SH-SY5Y (cell line): ENCODE results near the gene PUM1.

Source experiments
- GATA2 ChIP-seq: IDR thresholded peaks from 2 replicates; pipeline ENCODE4 v1.6.1; 2011; ENCODE audit warnings: mild to moderate bottlenecking, low read depth, low read length
- GATA3 ChIP-seq: IDR thresholded peaks from 2 replicates; pipeline ENCODE4 v1.6.1; 2011; ENCODE audit warnings: low read depth, mild to moderate bottlenecking, low read length, moderate library complexity

DNA sequence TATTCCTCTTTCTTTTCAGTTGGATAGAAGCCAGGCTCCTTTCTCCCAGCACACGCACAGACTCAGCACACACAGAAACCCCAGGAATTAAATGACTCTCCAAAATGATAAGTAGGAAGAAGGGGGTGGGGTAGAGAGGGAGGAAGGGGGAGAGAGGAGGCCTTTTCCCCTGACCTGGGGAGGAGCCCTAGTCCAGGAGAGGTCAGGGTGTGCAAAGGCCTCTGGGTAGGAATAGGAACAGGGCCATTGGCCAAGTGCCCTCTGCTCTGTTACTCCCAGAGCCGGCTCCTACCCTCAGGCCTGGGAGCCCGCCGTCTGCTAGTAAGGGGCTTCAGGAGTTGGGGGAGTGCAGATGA, 35.6 kb upstream of the PUM1 start:
- no peak for TF ChIP-seq GATA2
- no peak for TF ChIP-seq GATA3
